ENCODE data around the gene HAPLN1.

- TF ChIP-seq CREB1 (IDR thresholded peaks at IDR 0.05; ENCODE audit: low read depth) (no peak), EP300 (IDR thresholded peaks at IDR 0.05; ENCODE audit: borderline replicate concordance) (no peak), REST (IDR thresholded peaks at IDR 0.05; ENCODE audit: low read depth) (no peak), CEBPB (IDR thresholded peaks at IDR 0.05) (no peak), FOXM1 (IDR thresholded peaks at IDR 0.05; ENCODE audit: borderline replicate concordance, low read depth) (no peak), YY1 (IDR thresholded peaks at IDR 0.05; ENCODE audit: low read depth) (no peak), RAD21 (IDR thresholded peaks at IDR 0.05; ENCODE audit: low read depth) (no peak), TAF1 (IDR thresholded peaks at IDR 0.05; ENCODE audit: low read depth) (no peak), USF1 (IDR thresholded peaks at IDR 0.05) (no peak)
Measured at GRCh38 chr5:83688281-83688680, 32.4 kb downstream of the HAPLN1 start.

Measured in Ishikawa (cell line).